HG03520 (cell line): Measurements from ENCODE around the gene ZYX.

Experiments
- ATAC-seq: cut with Tn5 transposase; IDR thresholded peaks from one replicate; pipeline ENCODE4 v1.9.1; 2021; ENCODE audit warnings: mild to moderate bottlenecking, moderate library complexity; ENCODE audit not compliant: unreplicated experiment

Gene ZYX

GRCh38 chr7:143362131-143363015, 18.8 kb upstream of the ZYX start, which contains the start of gene FAM131B:
TSS of gene FAM131B (minus strand) at chr7:143362713. CDS start at chr7:143362603, 110 bp downstream.
- ATAC-seq: no peak

GRCh38 chr7:143363016-143363937, 17.9 kb upstream of the ZYX start:
- ATAC-seq: no peak

GRCh38 chr7:143367972-143368371, 13.2 kb upstream of the ZYX start:
- no peak for ATAC-seq

GRCh38 chr7:143368387-143368786, 12.8 kb upstream of the ZYX start:
- no peak for ATAC-seq

GRCh38 chr7:143369678-143370651, 11.2 kb upstream of the ZYX start:
- no peak for ATAC-seq

- ATAC-seq: no peak
These were observed 9.1 kb upstream of the ZYX start for GRCh38 chr7:143372070-143372469.

GRCh38 chr7:143373255-143373794, 7.8 kb upstream of the ZYX start:
- ATAC-seq: no peak

GRCh38 chr7:143374561-143374960, 6.6 kb upstream of the ZYX start:
- ATAC-seq: no peak

GRCh38 chr7:143375298-143376034, 5.7 kb upstream of the ZYX start:
- ATAC-seq: no peak

GRCh38 chr7:143376396-143376795, 4.7 kb upstream of the ZYX start:
- no peak for ATAC-seq

GRCh38 chr7:143379611-143380259, 1.4 kb upstream of the ZYX start:
- peak; percentile 11 for ATAC-seq

- ATAC-seq: peak; percentile 54
These were observed 892 bp upstream of the ZYX start for GRCh38 chr7:143380260-143380645.

GRCh38 chr7:143381427-143382125, 431 bp downstream of the ZYX start:
- peak; percentile 3 for ATAC-seq

GRCh38 chr7:143382126-143382790, 1.1 kb downstream of the ZYX start:
- no peak for ATAC-seq

- no peak for ATAC-seq
These were observed 1.9 kb downstream of the ZYX start for GRCh38 chr7:143382791-143383641.

GRCh38 chr7:143383642-143383957, 2.5 kb downstream of the ZYX start:
- no peak for ATAC-seq

GRCh38 chr7:143384148-143384547, 3.0 kb downstream of the ZYX start:
- ATAC-seq: no peak
